Left renal cortex interstitium (tissue), 4 donors: ENCODE measurements around the gene SPTBN1. TPM values are rescaled to one million over a fixed set of nuclear protein-coding genes. Genes with fewer than 3 reads are reported as not detected.

Experiments used
- DNase-seq, 4 donors: peaks; one replicate each; pipeline ENCODE4 v3.0.0-alpha.2; 2013; ENCODE audit warnings: low read depth in 4 of 4, low spot score in 2 of 4, missing footprints in 1 of 4
- polyA plus RNA-seq, 4 donors: library from polyadenylated mRNA; unstranded; fragments of 120-200 nt; gene quantifications; one replicate each; pipeline ENCODE4 v1.2.1, GENCODE V29; 2013; ENCODE audit not compliant: insufficient read length in 4 of 4

SPTBN1 gene
- polyA plus RNA-seq, 4 donors = 215 to 262 (median 233) TPM

- DNase-seq = no peak
Measured at GRCh38 chr2:54710216-54710615, 254.1 kb downstream of the SPTBN1 start.

DNA sequence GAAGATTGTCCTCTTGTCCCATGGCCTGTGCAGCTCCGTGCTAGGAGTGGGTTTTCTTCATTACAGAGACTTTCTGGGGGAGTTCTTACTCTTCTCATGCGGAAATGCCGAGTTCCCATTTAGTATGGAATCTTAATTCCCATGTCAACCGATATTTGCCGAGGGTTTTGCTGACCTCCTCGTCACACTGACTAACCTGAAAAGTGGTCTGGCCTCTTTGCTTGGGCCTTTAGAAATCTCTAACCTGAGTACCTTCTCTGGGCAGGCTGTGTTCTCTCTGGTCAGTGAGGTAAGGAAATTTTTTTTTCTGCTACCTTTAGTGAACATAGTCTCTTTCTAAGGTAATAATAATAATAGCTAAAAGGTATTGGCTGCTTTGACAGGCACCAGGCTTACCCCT, 256.4 kb downstream of the SPTBN1 start:
- no peak for DNase-seq

GRCh38 chr2:54714996-54715395, 258.9 kb downstream of the SPTBN1 start:
- no peak for DNase-seq

DNA sequence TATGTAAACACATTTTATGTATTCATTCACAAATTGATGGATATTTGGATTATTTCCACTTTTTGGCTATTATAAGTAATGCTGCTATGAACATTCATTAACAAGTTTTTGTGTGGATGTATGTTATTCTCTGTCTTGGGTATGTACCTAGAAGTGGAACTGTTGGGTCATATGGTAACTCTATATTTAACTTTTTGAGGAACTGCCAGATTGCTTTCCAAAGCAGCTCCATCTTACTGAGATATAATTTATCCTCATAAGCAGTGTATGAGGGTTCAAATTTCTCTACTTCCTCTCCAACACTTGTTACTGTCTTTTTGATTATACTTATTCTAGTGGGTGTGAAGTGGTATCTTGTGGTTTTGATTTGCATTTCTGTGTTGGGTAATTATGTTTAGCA, 260.2 kb downstream of the SPTBN1 start:
- no peak for DNase-seq

GRCh38 chr2:54720563-54720962, 264.4 kb downstream of the SPTBN1 start:
- DNase-seq = no peak

Other genes with a start within 250 kb of the SPTBN1 start
- gene TSPYL6, start 200.1 kb upstream of the SPTBN1 start, polyA plus RNA-seq = under 1 TPM in 3 of 4 donors, not detected in 1; 0.04 to 0.13 (median 0.13) TPM